Astrocyte (in vitro differentiated cells and primary cell): ENCODE data around the gene TMEM107.

Experiments used
- EZH2 ChIP-seq: IDR thresholded peaks from 2 replicates; pipeline ENCODE4 v1.6.1; 2012; ENCODE audit warnings: mild to moderate bottlenecking, low read length, inconsistent platforms; ENCODE audit not compliant: insufficient read depth
- TF ChIP-seq, protein P1 (sequence below): IDR thresholded peaks from 2 replicates; pipeline ENCODE4 v1.5.1; 2011; ENCODE audit warnings: low read depth, mild to moderate bottlenecking, inconsistent platforms, low read length, moderate library complexity; ENCODE audit not compliant: insufficient read depth

DNA sequence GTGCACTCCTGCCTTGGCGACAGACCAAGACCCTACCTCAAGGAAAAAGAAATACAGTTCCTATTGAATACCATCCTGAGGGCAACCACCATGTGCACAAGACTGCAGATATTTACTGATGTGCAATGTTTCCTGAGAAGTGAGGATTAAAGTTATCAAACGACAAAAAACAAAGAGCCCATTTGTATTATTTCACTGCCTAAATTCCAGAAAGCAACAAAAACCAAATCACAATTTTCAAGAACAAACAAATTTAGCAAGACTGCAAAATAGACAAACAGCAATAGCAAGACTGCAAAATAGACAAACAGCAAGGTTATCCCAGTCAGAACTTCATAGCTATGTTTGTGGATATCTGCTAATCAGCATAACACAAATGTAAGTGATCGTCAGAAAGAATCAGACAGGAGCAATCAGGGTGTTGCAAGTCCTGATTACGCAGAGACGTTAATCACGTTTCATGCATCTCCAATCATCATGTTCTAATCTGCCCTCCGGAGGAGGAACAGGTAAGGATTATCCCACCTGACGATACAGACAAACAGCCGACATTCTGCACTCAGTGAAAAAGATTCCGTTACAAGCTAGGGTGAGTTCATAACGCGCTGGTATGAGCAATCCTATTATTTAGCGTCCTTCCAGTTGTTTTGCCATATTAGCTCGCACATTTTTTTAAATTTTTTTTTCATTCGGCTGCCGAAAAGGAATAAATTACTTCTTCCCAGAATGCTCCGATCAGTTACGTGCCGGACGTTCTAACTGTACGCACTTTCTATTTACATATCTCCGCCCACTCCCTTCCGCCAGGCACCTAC lies 2.9 kb downstream of the TMEM107 start:
- TF ChIP-seq, protein P1, sequence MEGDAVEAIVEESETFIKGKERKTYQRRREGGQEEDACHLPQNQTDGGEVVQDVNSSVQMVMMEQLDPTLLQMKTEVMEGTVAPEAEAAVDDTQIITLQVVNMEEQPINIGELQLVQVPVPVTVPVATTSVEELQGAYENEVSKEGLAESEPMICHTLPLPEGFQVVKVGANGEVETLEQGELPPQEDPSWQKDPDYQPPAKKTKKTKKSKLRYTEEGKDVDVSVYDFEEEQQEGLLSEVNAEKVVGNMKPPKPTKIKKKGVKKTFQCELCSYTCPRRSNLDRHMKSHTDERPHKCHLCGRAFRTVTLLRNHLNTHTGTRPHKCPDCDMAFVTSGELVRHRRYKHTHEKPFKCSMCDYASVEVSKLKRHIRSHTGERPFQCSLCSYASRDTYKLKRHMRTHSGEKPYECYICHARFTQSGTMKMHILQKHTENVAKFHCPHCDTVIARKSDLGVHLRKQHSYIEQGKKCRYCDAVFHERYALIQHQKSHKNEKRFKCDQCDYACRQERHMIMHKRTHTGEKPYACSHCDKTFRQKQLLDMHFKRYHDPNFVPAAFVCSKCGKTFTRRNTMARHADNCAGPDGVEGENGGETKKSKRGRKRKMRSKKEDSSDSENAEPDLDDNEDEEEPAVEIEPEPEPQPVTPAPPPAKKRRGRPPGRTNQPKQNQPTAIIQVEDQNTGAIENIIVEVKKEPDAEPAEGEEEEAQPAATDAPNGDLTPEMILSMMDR: no peak
- no peak for TF ChIP-seq EZH2
